ENCODE data around the gene CYP46A1.
A peak's percentile ranks its signal among the peaks of the same experiment; 100 is the strongest.
"Not testable (repeated sequence)": the region's sequence is repeated elsewhere in the genome, so short reads cannot be mapped to it uniquely, and the experiment has no call there.

CYP46A1 gene

GRCh38 chr14:99683619-99684409 lies at the start of gene CYP46A1:
Gene CYP46A1, plus strand, starts transcription at chr14:99684298. Its CDS starts 120 bp downstream, at chr14:99684418.
- DNase-seq = peak; percentile 100

GRCh38 chr14:99634443-99634842 lies 49.7 kb upstream of the CYP46A1 start:
- DNase-seq = peak; percentile 43

- DNase-seq = no peak
Observed at GRCh38 chr14:99635116-99635515, 49.0 kb upstream of the CYP46A1 start.

- DNase-seq = no peak
Observed at GRCh38 chr14:99636487-99636886, 47.6 kb upstream of the CYP46A1 start.

- DNase-seq = no peak
Observed at GRCh38 chr14:99637624-99638023, 46.5 kb upstream of the CYP46A1 start.

GRCh38 chr14:99642771-99643170 lies 41.3 kb upstream of the CYP46A1 start:
- DNase-seq = not testable (repeated sequence)

GRCh38 chr14:99643343-99643742 lies 40.8 kb upstream of the CYP46A1 start:
- no peak for DNase-seq

GRCh38 chr14:99644035-99644587 lies 40.0 kb upstream of the CYP46A1 start:
- no peak for DNase-seq

- no peak for DNase-seq
Observed at GRCh38 chr14:99644723-99645544, 39.2 kb upstream of the CYP46A1 start, which contains the start of gene HHIPL1. Gene HHIPL1, plus strand, starts transcription at chr14:99645129. Its CDS starts 79 bp downstream, at chr14:99645208.

- DNase-seq = no peak
Observed at GRCh38 chr14:99645545-99646505, 38.3 kb upstream of the CYP46A1 start.

GRCh38 chr14:99647411-99647810 lies 36.7 kb upstream of the CYP46A1 start:
- no peak for DNase-seq

GRCh38 chr14:99648027-99648784 lies 35.9 kb upstream of the CYP46A1 start:
- no peak for DNase-seq

GRCh38 chr14:99649219-99649618 lies 34.9 kb upstream of the CYP46A1 start:
- no peak for DNase-seq

- DNase-seq = no peak
Observed at GRCh38 chr14:99649643-99650042, 34.5 kb upstream of the CYP46A1 start.

- DNase-seq = no peak
Observed at GRCh38 chr14:99650189-99650588, 33.9 kb upstream of the CYP46A1 start.

GRCh38 chr14:99651953-99652746 lies 31.9 kb upstream of the CYP46A1 start:
- DNase-seq = no peak

GRCh38 chr14:99654235-99654985 lies 29.7 kb upstream of the CYP46A1 start:
- DNase-seq = no peak

- no peak for DNase-seq
Observed at GRCh38 chr14:99655521-99655920, 28.6 kb upstream of the CYP46A1 start.

GRCh38 chr14:99656171-99656570 lies 27.9 kb upstream of the CYP46A1 start:
- no peak for DNase-seq

- no peak for DNase-seq
Observed at GRCh38 chr14:99657645-99658155, 26.4 kb upstream of the CYP46A1 start.

Measured in islet precursor cell (in vitro differentiated cells).